ENCODE measurements around the gene GADL1.

The GADL1 gene

GRCh38 chr3:30894521-30895251, at the start of gene GADL1:
TSS of gene GADL1 (minus strand) at chr3:30894661. CDS start at chr3:30894614, 47 bp downstream.
- DNase-seq, result no peak

GRCh38 chr3:30944124-30944523, 49.7 kb upstream of the GADL1 start:
- no peak for DNase-seq

- no peak for DNase-seq
Measured at GRCh38 chr3:30943206-30943605, 48.7 kb upstream of the GADL1 start.

- no peak for DNase-seq
Measured at GRCh38 chr3:30941342-30941741, 46.9 kb upstream of the GADL1 start.

- no peak for DNase-seq
Measured at GRCh38 chr3:30940740-30941139, 46.3 kb upstream of the GADL1 start.

GRCh38 chr3:30934208-30934550, 39.7 kb upstream of the GADL1 start:
- no peak for DNase-seq

GRCh38 chr3:30933478-30934207, 39.2 kb upstream of the GADL1 start:
- DNase-seq, result no peak

GRCh38 chr3:30932513-30933098, 38.1 kb upstream of the GADL1 start:
- DNase-seq, result no peak

- DNase-seq, result no peak
Measured at GRCh38 chr3:30924763-30925162, 30.3 kb upstream of the GADL1 start.

GRCh38 chr3:30919564-30919963, 25.1 kb upstream of the GADL1 start:
- DNase-seq, result no peak

GRCh38 chr3:30918761-30919160, 24.3 kb upstream of the GADL1 start:
- DNase-seq, result no peak

- DNase-seq, result no peak
Measured at GRCh38 chr3:30915782-30916181, 21.3 kb upstream of the GADL1 start.

GRCh38 chr3:30914696-30915095, 20.2 kb upstream of the GADL1 start:
- no peak for DNase-seq

GRCh38 chr3:30913176-30913575, 18.7 kb upstream of the GADL1 start:
- DNase-seq, result no peak

GRCh38 chr3:30912301-30912700, 17.8 kb upstream of the GADL1 start:
- DNase-seq, result no peak

GRCh38 chr3:30908456-30909037, 14.1 kb upstream of the GADL1 start:
- DNase-seq, result no peak

- DNase-seq, result no peak
Measured at GRCh38 chr3:30904996-30905395, 10.5 kb upstream of the GADL1 start.

GRCh38 chr3:30895329-30895728, 868 bp upstream of the GADL1 start:
- no peak for DNase-seq

- DNase-seq, result no peak
Measured at GRCh38 chr3:30893678-30894325, 659 bp downstream of the GADL1 start.

GRCh38 chr3:30890907-30891306, 3.6 kb downstream of the GADL1 start:
- DNase-seq, result no peak

- no peak for DNase-seq
Measured at GRCh38 chr3:30886888-30887287, 7.6 kb downstream of the GADL1 start.

- DNase-seq, result no peak
Measured at GRCh38 chr3:30878862-30879261, 15.6 kb downstream of the GADL1 start.

GRCh38 chr3:30875505-30875904, 19.0 kb downstream of the GADL1 start:
- no peak for DNase-seq

Measured in amniotic stem cell (primary cell).